ENCODE data around the gene OSCAR. TPM values are rescaled to one million over a fixed set of nuclear protein-coding genes. Genes with fewer than 3 reads are reported as not detected.
"Not testable (repeated sequence)": the region's sequence is repeated elsewhere in the genome, so short reads cannot be mapped to it uniquely, and the experiment has no call there.

The OSCAR gene
- total RNA-seq, 1 donor from 2014 or later: 0.21 TPM

GRCh38 chr19:54102421-54103169, 2.0 kb upstream of the OSCAR start, which contains the start of gene NDUFA3:
TSS of gene NDUFA3 (plus strand) at chr19:54102855. CDS start at chr19:54102879, 24 bp downstream.
- peaks cover 8% of the 10 kb centered on the region for H3K4me1 Mint-ChIP-seq (ENCODE audit: unreplicated experiment)
- TF ChIP-seq, protein P1, sequence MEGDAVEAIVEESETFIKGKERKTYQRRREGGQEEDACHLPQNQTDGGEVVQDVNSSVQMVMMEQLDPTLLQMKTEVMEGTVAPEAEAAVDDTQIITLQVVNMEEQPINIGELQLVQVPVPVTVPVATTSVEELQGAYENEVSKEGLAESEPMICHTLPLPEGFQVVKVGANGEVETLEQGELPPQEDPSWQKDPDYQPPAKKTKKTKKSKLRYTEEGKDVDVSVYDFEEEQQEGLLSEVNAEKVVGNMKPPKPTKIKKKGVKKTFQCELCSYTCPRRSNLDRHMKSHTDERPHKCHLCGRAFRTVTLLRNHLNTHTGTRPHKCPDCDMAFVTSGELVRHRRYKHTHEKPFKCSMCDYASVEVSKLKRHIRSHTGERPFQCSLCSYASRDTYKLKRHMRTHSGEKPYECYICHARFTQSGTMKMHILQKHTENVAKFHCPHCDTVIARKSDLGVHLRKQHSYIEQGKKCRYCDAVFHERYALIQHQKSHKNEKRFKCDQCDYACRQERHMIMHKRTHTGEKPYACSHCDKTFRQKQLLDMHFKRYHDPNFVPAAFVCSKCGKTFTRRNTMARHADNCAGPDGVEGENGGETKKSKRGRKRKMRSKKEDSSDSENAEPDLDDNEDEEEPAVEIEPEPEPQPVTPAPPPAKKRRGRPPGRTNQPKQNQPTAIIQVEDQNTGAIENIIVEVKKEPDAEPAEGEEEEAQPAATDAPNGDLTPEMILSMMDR (IDR thresholded peaks at IDR 0.05; ENCODE audit: unreplicated experiment): no peak
- H3K4me3 Mint-ChIP-seq (ENCODE audit: unreplicated experiment): peak within 1 kb of the TSS; percentile 96
- DNase-seq (ENCODE audit: low spot score): peak; percentile 96
- peak within 1 kb of the TSS; percentile 36 for H3K27ac Mint-ChIP-seq (ENCODE audit: unreplicated experiment)
- peaks cover 18% of the 10 kb centered on the region for H3K36me3 Mint-ChIP-seq (ENCODE audit: low read depth, unreplicated experiment)
- no peaks in the 10 kb centered on the region for H3K9me3 Mint-ChIP-seq (ENCODE audit: unreplicated experiment)
- H3K27me3 Mint-ChIP-seq (ENCODE audit: unreplicated experiment): peaks cover 6% of the 10 kb centered on the region

GRCh38 chr19:54099903-54100255, 724 bp downstream of the OSCAR start:
- H3K4me1 Mint-ChIP-seq (ENCODE audit: unreplicated experiment): peaks cover 14% of the 10 kb centered on the region
- not testable (repeated sequence) for H3K27ac Mint-ChIP-seq (ENCODE audit: unreplicated experiment); H3K36me3 Mint-ChIP-seq (ENCODE audit: low read depth, unreplicated experiment); H3K4me3 Mint-ChIP-seq (ENCODE audit: unreplicated experiment); H3K9me3 Mint-ChIP-seq (ENCODE audit: unreplicated experiment); DNase-seq (ENCODE audit: low spot score); H3K27me3 Mint-ChIP-seq (ENCODE audit: unreplicated experiment)

- Mint-ChIP-seq H3K36me3 (ENCODE audit: low read depth, unreplicated experiment) (no peaks in the 10 kb centered on the region), H3K27me3 (ENCODE audit: unreplicated experiment) (peaks cover 4% of the 10 kb centered on the region), H3K4me3 (ENCODE audit: unreplicated experiment) (no peak overlapping the region), H3K9me3 (ENCODE audit: unreplicated experiment) (no peaks in the 10 kb centered on the region), H3K4me1 (ENCODE audit: unreplicated experiment) (peaks cover 14% of the 10 kb centered on the region), H3K27ac (ENCODE audit: unreplicated experiment) (no peak overlapping the region)
- TF ChIP-seq, protein P1 (IDR thresholded peaks at IDR 0.05; ENCODE audit: unreplicated experiment): no peak
- no peak for DNase-seq (ENCODE audit: low spot score)
These were observed 1.3 kb downstream of the OSCAR start for GRCh38 chr19:54099190-54099902.

- no peaks in the 10 kb centered on the region for H3K36me3 Mint-ChIP-seq (ENCODE audit: low read depth, unreplicated experiment)
- H3K9me3 Mint-ChIP-seq (ENCODE audit: unreplicated experiment): no peaks in the 10 kb centered on the region
- peaks cover 4% of the 10 kb centered on the region for H3K27me3 Mint-ChIP-seq (ENCODE audit: unreplicated experiment)
- H3K27ac Mint-ChIP-seq (ENCODE audit: unreplicated experiment): no peak overlapping the region
- DNase-seq (ENCODE audit: low spot score): no peak
- H3K4me3 Mint-ChIP-seq (ENCODE audit: unreplicated experiment): peak overlapping the region; percentile 56
- peaks cover 6% of the 10 kb centered on the region for H3K4me1 Mint-ChIP-seq (ENCODE audit: unreplicated experiment)
- TF ChIP-seq, protein P1 (IDR thresholded peaks at IDR 0.05; ENCODE audit: unreplicated experiment): no peak
These were observed 3.9 kb downstream of the OSCAR start for GRCh38 chr19:54096617-54097106.

DNA sequence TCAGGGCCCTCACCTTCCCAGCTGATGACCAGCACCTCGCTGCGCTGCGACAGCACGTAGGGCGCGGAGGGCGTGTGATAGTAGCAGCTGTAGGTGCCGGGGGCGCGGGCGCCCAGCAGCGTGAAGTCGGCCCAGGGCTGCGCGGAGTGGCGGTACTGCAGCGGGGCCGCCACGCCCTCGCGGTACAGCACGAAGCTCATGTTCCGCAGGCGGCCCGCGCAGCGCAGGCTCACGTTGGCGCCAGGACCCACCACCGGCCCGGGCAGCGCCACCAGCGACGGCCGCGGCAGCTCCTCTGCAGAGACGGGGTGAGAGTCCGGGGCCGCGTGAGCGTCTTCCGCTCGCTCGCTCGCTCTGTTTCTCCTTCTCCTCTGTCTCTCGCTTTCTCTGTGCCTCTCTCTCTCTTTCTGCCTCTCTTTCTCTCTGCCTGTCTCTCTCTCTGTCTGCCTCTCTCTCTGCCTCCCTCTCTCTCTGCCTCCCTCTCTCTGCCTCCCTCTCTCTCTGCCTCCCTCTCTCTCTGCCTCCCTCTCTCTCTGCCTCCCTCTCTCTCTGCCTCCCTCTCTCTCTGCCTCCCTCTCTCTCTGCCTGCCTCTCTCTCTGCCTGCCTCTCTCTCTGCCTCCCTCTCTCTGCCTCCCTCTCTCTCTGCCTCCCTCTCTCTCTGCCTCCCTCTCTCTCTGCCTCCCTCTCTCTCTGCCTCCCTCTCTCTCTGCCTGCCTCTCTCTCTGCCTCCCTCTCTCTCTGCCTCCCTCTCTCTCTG, 4.6 kb downstream of the OSCAR start:
- peak overlapping the region; percentile 76 for H3K4me3 Mint-ChIP-seq (ENCODE audit: unreplicated experiment)
- H3K36me3 Mint-ChIP-seq (ENCODE audit: low read depth, unreplicated experiment); H3K9me3 Mint-ChIP-seq (ENCODE audit: unreplicated experiment); H3K27ac Mint-ChIP-seq (ENCODE audit: unreplicated experiment); H3K27me3 Mint-ChIP-seq (ENCODE audit: unreplicated experiment); H3K4me1 Mint-ChIP-seq (ENCODE audit: unreplicated experiment): not testable (repeated sequence)
- DNase-seq (ENCODE audit: low spot score): peak; percentile 61

Measured in endothelial cell (in vitro differentiated cells).